Liver (tissue), 9 donors: ENCODE data around the gene YPEL3. TPM values are rescaled to one million over a fixed set of nuclear protein-coding genes. Genes with fewer than 3 reads are reported as not detected.
A peak's percentile ranks its signal among the peaks of the same experiment; 100 is the strongest.

Experiments used
- DNase-seq: peaks from one replicate; pipeline ENCODE4 v3.0.0-alpha.2; 2017; ENCODE audit warnings: low spot score
- H3K27ac ChIP-seq, 2 donors: one replicate each; pipeline ENCODE4 v1.7.0; 2013; ENCODE audit warnings: inconsistent platforms in 2 of 2, low read length in 2 of 2, control low read depth in 1 of 2, low read depth in 1 of 2, mild to moderate bottlenecking in 1 of 2
- H3K27me3 ChIP-seq, 4 donors: one replicate each; pipeline versions ENCODE4 v1.6.1 to v1.7.0; 2013; ENCODE audit warnings: low read length in 3 of 4, inconsistent platforms in 1 of 4, mild to moderate bottlenecking in 1 of 4, moderate library complexity in 1 of 4; ENCODE audit not compliant: control insufficient read depth in 4 of 4, insufficient read depth in 4 of 4
- H3K36me3 ChIP-seq, 4 donors: one replicate each; pipeline versions ENCODE4 v1.6.1 to v1.7.0; 2013; ENCODE audit warnings: low read length in 3 of 4, mild to moderate bottlenecking in 3 of 4, low read depth in 1 of 4, moderate library complexity in 1 of 4; ENCODE audit not compliant: control insufficient read depth in 4 of 4, insufficient read depth in 3 of 4
- H3K4me1 ChIP-seq, 4 donors: one replicate each; pipeline versions ENCODE4 v1.6.1 to v1.7.0; 2013; ENCODE audit warnings: low read length in 3 of 4, mild to moderate bottlenecking in 3 of 4, moderate library complexity in 1 of 4; ENCODE audit not compliant: control insufficient read depth in 4 of 4, insufficient read depth in 4 of 4
- H3K4me3 ChIP-seq, 3 donors: one replicate each; pipeline versions ENCODE4 v1.6.1 to v1.7.0; 2013; ENCODE audit warnings: low read length in 3 of 3, control low read depth in 1 of 3, low read depth in 1 of 3, mild to moderate bottlenecking in 1 of 3
- H3K9ac ChIP-seq, 2 donors: one replicate each; pipeline ENCODE4 v1.7.0; 2013; ENCODE audit warnings: low read length in 2 of 2, mild to moderate bottlenecking in 2 of 2, moderate library complexity in 2 of 2, control low read depth in 1 of 2, low read depth in 1 of 2
- H3K9me3 ChIP-seq, 4 donors: one replicate each; pipeline versions ENCODE4 v1.6.1 to v1.7.0; 2013; ENCODE audit warnings: low read length in 3 of 4; ENCODE audit not compliant: control insufficient read depth in 4 of 4
- EGR1 ChIP-seq, 2 donors: IDR thresholded peaks; 2 replicates each; pipeline ENCODE4 v1.6.1; 2016 to 2018; ENCODE audit warnings: antibody characterized with exemption in 2 of 2, low read depth in 2 of 2
- FOXA1 ChIP-seq: IDR thresholded peaks from 2 replicates; pipeline ENCODE4 v1.6.1; 2016; ENCODE audit warnings: antibody characterized with exemption
- FOXA2 ChIP-seq: IDR thresholded peaks from 2 replicates; pipeline ENCODE4 v1.6.1; 2016; ENCODE audit warnings: antibody characterized with exemption
- GABPA ChIP-seq, 2 donors: IDR thresholded peaks in 1 of 2; conservative IDR thresholded peaks in 1 of 2; 2 replicates each; pipeline ENCODE4 v1.6.1; 2016; ENCODE audit warnings: antibody characterized with exemption in 2 of 2, mild to moderate bottlenecking in 1 of 2, moderate library complexity in 1 of 2
- HNF4A ChIP-seq, 2 donors: conservative IDR thresholded peaks; 2 replicates each; pipeline ENCODE4 v1.6.1; 2016; ENCODE audit warnings: antibody characterized with exemption in 2 of 2, mild to moderate bottlenecking in 2 of 2
- HNF4G ChIP-seq: IDR thresholded peaks from 2 replicates; pipeline ENCODE4 v1.6.1; 2016; ENCODE audit warnings: antibody characterized with exemption
- JUND ChIP-seq, 2 donors: IDR thresholded peaks; 2 replicates each; pipeline ENCODE4 v1.6.1; 2016; ENCODE audit warnings: antibody characterized with exemption in 2 of 2
- NR2F2 ChIP-seq: IDR thresholded peaks from 2 replicates; pipeline ENCODE4 v1.6.1; 2016; ENCODE audit warnings: antibody characterized with exemption
- RAD21 ChIP-seq, 2 donors: IDR thresholded peaks; 2 replicates each; pipeline ENCODE4 v1.6.1; 2016; ENCODE audit warnings: antibody characterized with exemption in 2 of 2, mild to moderate bottlenecking in 2 of 2
- RXRA ChIP-seq, 2 donors: IDR thresholded peaks; 2 replicates each; pipeline ENCODE4 v1.6.1; 2017 to 2018; ENCODE audit warnings: antibody characterized with exemption in 2 of 2, mild to moderate bottlenecking in 1 of 2
- SP1 ChIP-seq: IDR thresholded peaks from 2 replicates; pipeline ENCODE4 v1.6.1; 2018; ENCODE audit warnings: antibody characterized with exemption, mild to moderate bottlenecking
- TAF1 ChIP-seq: conservative IDR thresholded peaks from 2 replicates; pipeline ENCODE4 v1.6.1; 2016; ENCODE audit warnings: antibody characterized with exemption, mild to moderate bottlenecking
- YY1 ChIP-seq: IDR thresholded peaks from 2 replicates; pipeline ENCODE4 v1.6.1; 2016; ENCODE audit warnings: antibody characterized with exemption, mild to moderate bottlenecking
- WGBS: extraction: QIAGEN DNeasy Blood & Tissue Kit; methylation state at CpG from one replicate; pipeline ENCODE4 v1.1.7; 2013; 5-methylcytosine and 5-hydroxymethylcytosine counted together
- polyA plus RNA-seq, 2 donors: library from polyadenylated mRNA; stranded (reverse) in 1 of 2; unstranded in 1 of 2; fragments of 200-250 nt in 1 of 2; fragments of >200 nt in 1 of 2; fragmentation: Nextera tagmentation in 1 of 2; extraction: Ambion mirVana in 1 of 2; gene quantifications; one replicate each; pipeline versions ENCODE4 v1.2.1 to v1.2.3, GENCODE V29; 2013 to 2015
- total RNA-seq, 2 donors: library from RNA; depleted of rRNA; stranded (reverse); fragments of >200 nt; gene quantifications; one replicate each; pipeline ENCODE4 v1.2.3, GENCODE V29; 2014
- TF ChIP-seq, protein P1 (sequence below): IDR thresholded peaks from 2 replicates; pipeline ENCODE4 v1.6.1; 2016; ENCODE audit warnings: antibody characterized with exemption, mild to moderate bottlenecking
- TF ChIP-seq, protein P2 (sequence below): IDR thresholded peaks from 2 replicates; pipeline ENCODE4 v1.6.1; 2016; ENCODE audit warnings: antibody characterized with exemption
- TF ChIP-seq, protein P3 (sequence below): fragments of 150-350 bp; IDR thresholded peaks from 2 replicates; pipeline ENCODE4 v1.5.1; 2017; ENCODE audit warnings: improper control_type of control experiment, low read depth, low read length; ENCODE audit not compliant: missing input control
- TF ChIP-seq, protein P4 (sequence below): IDR thresholded peaks from 2 replicates; pipeline ENCODE4 v1.6.1; 2016; ENCODE audit warnings: antibody characterized with exemption
- TF ChIP-seq, protein P5 (sequence below): IDR thresholded peaks from 2 replicates; pipeline ENCODE4 v1.6.1; 2016; ENCODE audit warnings: antibody characterized with exemption
- donor health status: healthy.
- donor health status: healthy.
- donor health status: healthy.
- donor health status: healthy.
- donor health status: healthy.

The YPEL3 gene
- total and polyA plus RNA-seq, 4 donors, result 10.5 to 42.7 (median 24.5) TPM

DNA sequence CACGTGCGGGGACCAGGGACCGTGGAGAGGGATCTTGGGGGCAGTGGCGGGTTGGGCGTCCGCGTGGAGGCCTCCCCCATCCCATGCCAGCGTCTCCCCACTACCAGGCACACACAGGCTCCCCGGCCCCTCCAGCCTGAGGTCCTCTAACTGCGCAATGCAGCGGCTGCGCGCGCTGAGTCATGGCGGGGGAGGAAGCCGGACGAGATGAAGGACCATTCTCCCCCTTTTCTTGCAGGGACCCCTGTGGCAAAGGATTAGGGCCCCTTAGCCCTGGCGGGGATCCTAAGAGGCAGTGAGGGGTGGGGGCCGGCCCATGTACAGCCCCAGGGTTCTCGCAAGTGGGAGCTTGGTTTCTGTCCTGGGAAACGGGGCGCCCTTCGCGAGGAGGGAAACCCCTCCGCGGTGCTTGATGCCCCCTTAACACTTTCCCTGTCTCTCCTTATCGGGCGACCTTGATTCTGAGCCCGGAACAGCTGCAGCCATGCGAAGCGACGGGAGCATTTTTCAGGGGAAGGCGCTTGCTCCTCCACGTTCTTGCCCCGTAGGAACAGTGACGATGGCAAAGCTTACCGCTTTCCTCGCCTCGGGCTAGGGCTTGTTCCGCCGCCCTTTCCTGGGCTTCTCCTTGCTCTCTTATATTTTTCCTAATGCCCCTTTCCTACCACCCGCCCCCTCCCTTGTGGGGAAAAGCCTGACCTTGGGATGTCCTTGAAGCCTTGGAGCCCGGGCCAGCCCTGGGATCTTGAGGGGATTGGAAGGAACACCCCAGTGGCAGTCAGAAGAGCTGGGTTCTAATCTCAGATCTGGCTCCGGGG, 29.9 kb downstream of the YPEL3 start:
- no peak for DNase-seq

More for the DNA sequence above, 29.9 kb downstream of the YPEL3 start:
- peaks cover 0 to 34% (median 14%) of the 10 kb centered on the region in 4 donors for H3K4me1 ChIP-seq
- H3K27me3 ChIP-seq, result no peaks in the 10 kb centered on the region
- no peak for TF ChIP-seq EGR1 (IDR thresholded peaks at IDR 0.05; ENCODE audit: low read depth in 2 of 2)
- TF ChIP-seq FOXA2, result no peak
- no peak for TF ChIP-seq NR2F2
- no peak for TF ChIP-seq TAF1
- TF ChIP-seq HNF4G, result no peak
- TF ChIP-seq, protein P1, sequence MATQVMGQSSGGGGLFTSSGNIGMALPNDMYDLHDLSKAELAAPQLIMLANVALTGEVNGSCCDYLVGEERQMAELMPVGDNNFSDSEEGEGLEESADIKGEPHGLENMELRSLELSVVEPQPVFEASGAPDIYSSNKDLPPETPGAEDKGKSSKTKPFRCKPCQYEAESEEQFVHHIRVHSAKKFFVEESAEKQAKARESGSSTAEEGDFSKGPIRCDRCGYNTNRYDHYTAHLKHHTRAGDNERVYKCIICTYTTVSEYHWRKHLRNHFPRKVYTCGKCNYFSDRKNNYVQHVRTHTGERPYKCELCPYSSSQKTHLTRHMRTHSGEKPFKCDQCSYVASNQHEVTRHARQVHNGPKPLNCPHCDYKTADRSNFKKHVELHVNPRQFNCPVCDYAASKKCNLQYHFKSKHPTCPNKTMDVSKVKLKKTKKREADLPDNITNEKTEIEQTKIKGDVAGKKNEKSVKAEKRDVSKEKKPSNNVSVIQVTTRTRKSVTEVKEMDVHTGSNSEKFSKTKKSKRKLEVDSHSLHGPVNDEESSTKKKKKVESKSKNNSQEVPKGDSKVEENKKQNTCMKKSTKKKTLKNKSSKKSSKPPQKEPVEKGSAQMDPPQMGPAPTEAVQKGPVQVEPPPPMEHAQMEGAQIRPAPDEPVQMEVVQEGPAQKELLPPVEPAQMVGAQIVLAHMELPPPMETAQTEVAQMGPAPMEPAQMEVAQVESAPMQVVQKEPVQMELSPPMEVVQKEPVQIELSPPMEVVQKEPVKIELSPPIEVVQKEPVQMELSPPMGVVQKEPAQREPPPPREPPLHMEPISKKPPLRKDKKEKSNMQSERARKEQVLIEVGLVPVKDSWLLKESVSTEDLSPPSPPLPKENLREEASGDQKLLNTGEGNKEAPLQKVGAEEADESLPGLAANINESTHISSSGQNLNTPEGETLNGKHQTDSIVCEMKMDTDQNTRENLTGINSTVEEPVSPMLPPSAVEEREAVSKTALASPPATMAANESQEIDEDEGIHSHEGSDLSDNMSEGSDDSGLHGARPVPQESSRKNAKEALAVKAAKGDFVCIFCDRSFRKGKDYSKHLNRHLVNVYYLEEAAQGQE, result no peak
- TF ChIP-seq GABPA (IDR thresholded peaks at IDR 0.05 in 1 of 2, conservative IDR thresholded peaks at IDR 0.05 in 1 of 2), result no peak
- TF ChIP-seq FOXA1, result no peak
- no peak for TF ChIP-seq YY1
- no peak for TF ChIP-seq HNF4A (conservative IDR thresholded peaks at IDR 0.05)
- TF ChIP-seq RXRA (IDR thresholded peaks at IDR 0.05), result no peak
- TF ChIP-seq SP1, result no peak
- TF ChIP-seq, protein P2, sequence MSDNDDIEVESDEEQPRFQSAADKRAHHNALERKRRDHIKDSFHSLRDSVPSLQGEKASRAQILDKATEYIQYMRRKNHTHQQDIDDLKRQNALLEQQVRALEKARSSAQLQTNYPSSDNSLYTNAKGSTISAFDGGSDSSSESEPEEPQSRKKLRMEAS, result no peak
- TF ChIP-seq, protein P3, sequence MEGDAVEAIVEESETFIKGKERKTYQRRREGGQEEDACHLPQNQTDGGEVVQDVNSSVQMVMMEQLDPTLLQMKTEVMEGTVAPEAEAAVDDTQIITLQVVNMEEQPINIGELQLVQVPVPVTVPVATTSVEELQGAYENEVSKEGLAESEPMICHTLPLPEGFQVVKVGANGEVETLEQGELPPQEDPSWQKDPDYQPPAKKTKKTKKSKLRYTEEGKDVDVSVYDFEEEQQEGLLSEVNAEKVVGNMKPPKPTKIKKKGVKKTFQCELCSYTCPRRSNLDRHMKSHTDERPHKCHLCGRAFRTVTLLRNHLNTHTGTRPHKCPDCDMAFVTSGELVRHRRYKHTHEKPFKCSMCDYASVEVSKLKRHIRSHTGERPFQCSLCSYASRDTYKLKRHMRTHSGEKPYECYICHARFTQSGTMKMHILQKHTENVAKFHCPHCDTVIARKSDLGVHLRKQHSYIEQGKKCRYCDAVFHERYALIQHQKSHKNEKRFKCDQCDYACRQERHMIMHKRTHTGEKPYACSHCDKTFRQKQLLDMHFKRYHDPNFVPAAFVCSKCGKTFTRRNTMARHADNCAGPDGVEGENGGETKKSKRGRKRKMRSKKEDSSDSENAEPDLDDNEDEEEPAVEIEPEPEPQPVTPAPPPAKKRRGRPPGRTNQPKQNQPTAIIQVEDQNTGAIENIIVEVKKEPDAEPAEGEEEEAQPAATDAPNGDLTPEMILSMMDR, result no peak
- TF ChIP-seq, protein P4, sequence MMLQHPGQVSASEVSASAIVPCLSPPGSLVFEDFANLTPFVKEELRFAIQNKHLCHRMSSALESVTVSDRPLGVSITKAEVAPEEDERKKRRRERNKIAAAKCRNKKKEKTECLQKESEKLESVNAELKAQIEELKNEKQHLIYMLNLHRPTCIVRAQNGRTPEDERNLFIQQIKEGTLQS, result no peak
- TF ChIP-seq, protein P5, sequence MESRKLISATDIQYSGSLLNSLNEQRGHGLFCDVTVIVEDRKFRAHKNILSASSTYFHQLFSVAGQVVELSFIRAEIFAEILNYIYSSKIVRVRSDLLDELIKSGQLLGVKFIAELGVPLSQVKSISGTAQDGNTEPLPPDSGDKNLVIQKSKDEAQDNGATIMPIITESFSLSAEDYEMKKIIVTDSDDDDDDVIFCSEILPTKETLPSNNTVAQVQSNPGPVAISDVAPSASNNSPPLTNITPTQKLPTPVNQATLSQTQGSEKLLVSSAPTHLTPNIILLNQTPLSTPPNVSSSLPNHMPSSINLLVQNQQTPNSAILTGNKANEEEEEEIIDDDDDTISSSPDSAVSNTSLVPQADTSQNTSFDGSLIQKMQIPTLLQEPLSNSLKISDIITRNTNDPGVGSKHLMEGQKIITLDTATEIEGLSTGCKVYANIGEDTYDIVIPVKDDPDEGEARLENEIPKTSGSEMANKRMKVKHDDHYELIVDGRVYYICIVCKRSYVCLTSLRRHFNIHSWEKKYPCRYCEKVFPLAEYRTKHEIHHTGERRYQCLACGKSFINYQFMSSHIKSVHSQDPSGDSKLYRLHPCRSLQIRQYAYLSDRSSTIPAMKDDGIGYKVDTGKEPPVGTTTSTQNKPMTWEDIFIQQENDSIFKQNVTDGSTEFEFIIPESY, result no peak
- TF ChIP-seq RAD21 (IDR thresholded peaks at IDR 0.05), result no peak
- TF ChIP-seq JUND (IDR thresholded peaks at IDR 0.05), result no peak
- H3K4me3 ChIP-seq, result peak overlapping the region; percentile 66 to 97 (median 83)
- peak overlapping the region; percentile 95 to 99 for H3K9ac ChIP-seq
- under 1% methylated on average over 44 of the region's 44 CpGs for WGBS
- H3K27ac ChIP-seq, result peak overlapping the region; percentile 99 to 100
- H3K36me3 ChIP-seq, result peaks cover 11 to 32% (median 31%) of the 10 kb centered on the region in 4 donors
- H3K9me3 ChIP-seq, result no peaks in the 10 kb centered on the region
